ENCODE measurements around the gene TMC4. TPM values are rescaled to one million over a fixed set of nuclear protein-coding genes. Genes with fewer than 3 reads are reported as not detected.

TMC4 gene
- polyA plus RNA-seq, 1 donor from 2014 or later, result 0.15 TPM

DNA sequence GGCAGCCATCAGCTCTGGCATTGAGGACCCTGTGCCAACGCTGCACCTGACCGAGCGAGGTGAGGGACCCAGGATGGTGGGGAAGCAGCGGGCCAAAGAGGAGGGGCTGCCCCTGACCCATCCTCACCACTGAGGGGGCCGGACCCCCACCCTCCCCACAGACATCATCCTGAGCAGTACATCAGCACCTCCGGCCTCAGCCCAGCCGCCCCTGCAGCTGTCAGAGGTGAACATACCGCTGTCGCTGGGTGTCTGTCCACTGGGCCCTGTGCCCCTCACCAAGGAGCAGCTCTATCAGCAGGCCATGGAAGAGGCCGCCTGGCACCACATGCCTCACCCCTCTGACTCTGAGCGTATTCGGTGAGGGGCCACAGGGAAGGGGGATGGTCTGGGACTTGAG, 20.7 kb downstream of the TMC4 start:
- Histone ChIP-seq H3K27me3 (ENCODE audit: insufficient read depth, low read depth, low read length) (no peaks in the 10 kb centered on the region), H2AFZ (ENCODE audit: low read depth, low read length) (no peak overlapping the region), H3K27ac (ENCODE audit: low read length) (no peak overlapping the region), H3K9me2 (ENCODE audit: insufficient read depth, low read length) (no peaks in the 10 kb centered on the region), H3K9me3 (ENCODE audit: low read length) (no peaks in the 10 kb centered on the region), H3K4me3 (ENCODE audit: low read length) (no peak overlapping the region), H3K79me2 (replicated peaks; ENCODE audit: insufficient read depth, low read length) (no peaks in the 10 kb centered on the region), H3K36me3 (ENCODE audit: insufficient read depth, low read length) (no peaks in the 10 kb centered on the region), H3K4me2 (ENCODE audit: low read length) (no peak overlapping the region), H3K9ac (ENCODE audit: low read length) (no peak overlapping the region), H3F3A (ENCODE audit: insufficient read depth, low read length, poor library complexity, severe bottlenecking) (no peaks in the 10 kb centered on the region), H4K20me1 (ENCODE audit: insufficient read depth) (no peaks in the 10 kb centered on the region)
- no peak for TF ChIP-seq TAF1 (IDR thresholded peaks at IDR 0.05; ENCODE audit: low read depth)
- no peak for TF ChIP-seq SMC3 (conservative IDR thresholded peaks at IDR 0.05; ENCODE audit: poor library complexity)
- no peak for TF ChIP-seq EP300 (conservative IDR thresholded peaks at IDR 0.05; ENCODE audit: poor library complexity, severe bottlenecking)
- no peak for TF ChIP-seq RAD21 (conservative IDR thresholded peaks at IDR 0.05)
- no peak for TF ChIP-seq CTCF (IDR thresholded peaks at IDR 0.05; ENCODE audit: poor library complexity, severe bottlenecking)
- TF ChIP-seq MXI1 (conservative IDR thresholded peaks at IDR 0.05; ENCODE audit: poor library complexity, severe bottlenecking), result no peak
- TF ChIP-seq POLR2AphosphoS5 (IDR thresholded peaks at IDR 0.05), result no peak

DNA sequence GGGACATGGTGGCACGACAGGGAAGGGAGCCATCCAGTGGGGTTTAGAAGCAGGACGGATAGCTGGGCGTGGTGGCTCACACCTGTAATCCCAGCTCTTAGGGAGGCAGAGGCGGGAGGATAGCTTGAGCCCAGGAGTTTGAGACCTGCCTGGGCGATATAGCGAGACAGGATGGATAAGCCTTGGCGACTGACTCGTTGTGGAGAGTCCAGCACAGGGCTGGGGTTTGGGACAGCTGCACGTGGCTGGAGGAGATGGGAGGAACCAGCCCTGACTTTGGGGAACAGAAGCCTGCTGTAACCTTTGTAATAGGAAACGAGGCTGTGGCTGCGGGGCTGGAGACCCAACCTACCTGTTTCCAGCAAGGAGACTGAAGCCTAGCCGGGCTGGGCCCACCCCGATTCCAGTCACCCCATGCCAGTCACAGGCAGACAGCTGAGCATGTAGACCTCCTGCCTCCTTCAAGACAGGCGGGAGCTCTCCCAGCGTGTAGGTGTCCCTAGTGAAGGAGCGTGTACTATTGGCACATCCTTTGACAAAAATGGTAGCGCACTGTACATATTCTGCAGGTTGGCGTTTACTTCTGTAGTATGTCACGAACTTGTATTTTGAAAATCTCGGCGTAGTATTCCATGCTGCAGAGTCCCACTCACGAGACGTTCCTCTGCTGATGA, 21.5 kb downstream of the TMC4 start:
- Histone ChIP-seq H3K36me3 (ENCODE audit: insufficient read depth, low read length) (no peaks in the 10 kb centered on the region), H4K20me1 (ENCODE audit: insufficient read depth) (no peaks in the 10 kb centered on the region), H3K27me3 (ENCODE audit: insufficient read depth, low read depth, low read length) (no peaks in the 10 kb centered on the region), H3K9me2 (ENCODE audit: insufficient read depth, low read length) (no peaks in the 10 kb centered on the region), H3K4me2 (ENCODE audit: low read length) (no peak overlapping the region), H2AFZ (ENCODE audit: low read depth, low read length) (no peak overlapping the region), H3K9me3 (ENCODE audit: low read length) (no peaks in the 10 kb centered on the region), H3F3A (ENCODE audit: insufficient read depth, low read length, poor library complexity, severe bottlenecking) (no peaks in the 10 kb centered on the region), H3K79me2 (replicated peaks; ENCODE audit: insufficient read depth, low read length) (no peaks in the 10 kb centered on the region), H3K4me3 (ENCODE audit: low read length) (no peak overlapping the region), H3K27ac (ENCODE audit: low read length) (no peak overlapping the region), H3K9ac (ENCODE audit: low read length) (no peak overlapping the region)
- TF ChIP-seq, protein P1, sequence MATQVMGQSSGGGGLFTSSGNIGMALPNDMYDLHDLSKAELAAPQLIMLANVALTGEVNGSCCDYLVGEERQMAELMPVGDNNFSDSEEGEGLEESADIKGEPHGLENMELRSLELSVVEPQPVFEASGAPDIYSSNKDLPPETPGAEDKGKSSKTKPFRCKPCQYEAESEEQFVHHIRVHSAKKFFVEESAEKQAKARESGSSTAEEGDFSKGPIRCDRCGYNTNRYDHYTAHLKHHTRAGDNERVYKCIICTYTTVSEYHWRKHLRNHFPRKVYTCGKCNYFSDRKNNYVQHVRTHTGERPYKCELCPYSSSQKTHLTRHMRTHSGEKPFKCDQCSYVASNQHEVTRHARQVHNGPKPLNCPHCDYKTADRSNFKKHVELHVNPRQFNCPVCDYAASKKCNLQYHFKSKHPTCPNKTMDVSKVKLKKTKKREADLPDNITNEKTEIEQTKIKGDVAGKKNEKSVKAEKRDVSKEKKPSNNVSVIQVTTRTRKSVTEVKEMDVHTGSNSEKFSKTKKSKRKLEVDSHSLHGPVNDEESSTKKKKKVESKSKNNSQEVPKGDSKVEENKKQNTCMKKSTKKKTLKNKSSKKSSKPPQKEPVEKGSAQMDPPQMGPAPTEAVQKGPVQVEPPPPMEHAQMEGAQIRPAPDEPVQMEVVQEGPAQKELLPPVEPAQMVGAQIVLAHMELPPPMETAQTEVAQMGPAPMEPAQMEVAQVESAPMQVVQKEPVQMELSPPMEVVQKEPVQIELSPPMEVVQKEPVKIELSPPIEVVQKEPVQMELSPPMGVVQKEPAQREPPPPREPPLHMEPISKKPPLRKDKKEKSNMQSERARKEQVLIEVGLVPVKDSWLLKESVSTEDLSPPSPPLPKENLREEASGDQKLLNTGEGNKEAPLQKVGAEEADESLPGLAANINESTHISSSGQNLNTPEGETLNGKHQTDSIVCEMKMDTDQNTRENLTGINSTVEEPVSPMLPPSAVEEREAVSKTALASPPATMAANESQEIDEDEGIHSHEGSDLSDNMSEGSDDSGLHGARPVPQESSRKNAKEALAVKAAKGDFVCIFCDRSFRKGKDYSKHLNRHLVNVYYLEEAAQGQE (IDR thresholded peaks at IDR 0.05; ENCODE audit: borderline replicate concordance), result no peak
- TF ChIP-seq TAF1 (IDR thresholded peaks at IDR 0.05; ENCODE audit: low read depth), result no peak
- TF ChIP-seq POLR2AphosphoS5 (IDR thresholded peaks at IDR 0.05), result no peak
- no peak for TF ChIP-seq MXI1 (conservative IDR thresholded peaks at IDR 0.05; ENCODE audit: poor library complexity, severe bottlenecking)
- no peak for TF ChIP-seq EP300 (conservative IDR thresholded peaks at IDR 0.05; ENCODE audit: poor library complexity, severe bottlenecking)
- TF ChIP-seq EZH2 (IDR thresholded peaks at IDR 0.05; ENCODE audit: borderline replicate concordance, insufficient read depth, low read length, poor library complexity, severe bottlenecking), result no peak
- no peak for TF ChIP-seq RAD21 (conservative IDR thresholded peaks at IDR 0.05)
- TF ChIP-seq SMC3 (conservative IDR thresholded peaks at IDR 0.05; ENCODE audit: poor library complexity), result no peak

Measured in neural cell (in vitro differentiated cells).